ENCODE results near the gene MEPCE.

The MEPCE gene

GRCh38 chr7:100397315-100398081 is 32.1 kb upstream of the MEPCE start:
- Histone ChIP-seq H4K20me1 (ENCODE audit: low read depth, low read length) (no peaks in the 10 kb centered on the region), H3K9me2 (replicated peaks; ENCODE audit: insufficient read depth, low read length) (no peaks in the 10 kb centered on the region), H3K36me3 (ENCODE audit: low read length) (no peaks in the 10 kb centered on the region), H3F3A (ENCODE audit: insufficient read depth) (no peaks in the 10 kb centered on the region), H3K79me2 (ENCODE audit: insufficient read depth, low read length) (no peaks in the 10 kb centered on the region), H3K4me2 (ENCODE audit: low read depth, low read length, poor library complexity, severe bottlenecking) (no peak overlapping the region), H3K27ac (ENCODE audit: low read depth, low read length) (no peak overlapping the region), H3K9ac (ENCODE audit: low read length) (no peak overlapping the region), H3K27me3 (ENCODE audit: low read length) (no peaks in the 10 kb centered on the region), H2AFZ (ENCODE audit: low read depth, low read length, severe bottlenecking) (no peak overlapping the region), H3K9me3 (ENCODE audit: insufficient read depth, low read length) (no peaks in the 10 kb centered on the region), H3K4me3 (ENCODE audit: insufficient read depth, low read length, poor library complexity, severe bottlenecking) (no peak overlapping the region)
- TF ChIP-seq EZH2phosphoT487 (conservative IDR thresholded peaks at IDR 0.05; ENCODE audit: low read length) = no peak
- TF ChIP-seq, protein P1, sequence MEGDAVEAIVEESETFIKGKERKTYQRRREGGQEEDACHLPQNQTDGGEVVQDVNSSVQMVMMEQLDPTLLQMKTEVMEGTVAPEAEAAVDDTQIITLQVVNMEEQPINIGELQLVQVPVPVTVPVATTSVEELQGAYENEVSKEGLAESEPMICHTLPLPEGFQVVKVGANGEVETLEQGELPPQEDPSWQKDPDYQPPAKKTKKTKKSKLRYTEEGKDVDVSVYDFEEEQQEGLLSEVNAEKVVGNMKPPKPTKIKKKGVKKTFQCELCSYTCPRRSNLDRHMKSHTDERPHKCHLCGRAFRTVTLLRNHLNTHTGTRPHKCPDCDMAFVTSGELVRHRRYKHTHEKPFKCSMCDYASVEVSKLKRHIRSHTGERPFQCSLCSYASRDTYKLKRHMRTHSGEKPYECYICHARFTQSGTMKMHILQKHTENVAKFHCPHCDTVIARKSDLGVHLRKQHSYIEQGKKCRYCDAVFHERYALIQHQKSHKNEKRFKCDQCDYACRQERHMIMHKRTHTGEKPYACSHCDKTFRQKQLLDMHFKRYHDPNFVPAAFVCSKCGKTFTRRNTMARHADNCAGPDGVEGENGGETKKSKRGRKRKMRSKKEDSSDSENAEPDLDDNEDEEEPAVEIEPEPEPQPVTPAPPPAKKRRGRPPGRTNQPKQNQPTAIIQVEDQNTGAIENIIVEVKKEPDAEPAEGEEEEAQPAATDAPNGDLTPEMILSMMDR (IDR thresholded peaks at IDR 0.05; ENCODE audit: insufficient read depth, low read length, poor library complexity, severe bottlenecking) = no peak

DNA sequence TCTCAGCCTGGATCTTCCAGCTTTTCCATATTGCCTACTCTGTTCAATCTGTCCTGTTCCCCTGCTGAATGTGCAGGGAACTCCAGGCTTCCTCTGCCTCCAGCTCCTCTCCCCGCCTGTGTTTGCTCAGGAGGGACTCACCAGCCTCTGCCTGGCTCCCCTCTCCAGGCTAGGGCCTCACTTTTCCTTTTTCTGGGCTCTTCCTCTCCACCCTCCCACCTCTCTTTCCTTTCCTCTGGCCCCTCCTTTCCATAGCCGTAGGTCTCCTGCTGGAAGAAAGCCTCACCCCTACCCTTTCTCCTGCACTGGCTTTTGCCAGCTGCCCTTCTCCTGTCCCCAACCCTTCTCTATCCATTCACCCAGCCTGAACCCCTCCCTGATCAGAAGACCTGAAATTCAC is 31.4 kb upstream of the MEPCE start:
- no peak overlapping the region for H3K9ac ChIP-seq (ENCODE audit: low read length)
- no peaks in the 10 kb centered on the region for H3F3A ChIP-seq (ENCODE audit: insufficient read depth)
- no peak overlapping the region for H2AFZ ChIP-seq (ENCODE audit: low read depth, low read length, severe bottlenecking)
- no peaks in the 10 kb centered on the region for H3K27me3 ChIP-seq (ENCODE audit: low read length)
- H3K27ac ChIP-seq (ENCODE audit: low read depth, low read length) = no peak overlapping the region
- H3K36me3 ChIP-seq (ENCODE audit: low read length) = no peaks in the 10 kb centered on the region
- no peaks in the 10 kb centered on the region for H3K79me2 ChIP-seq (ENCODE audit: insufficient read depth, low read length)
- TF ChIP-seq, protein P1 (IDR thresholded peaks at IDR 0.05; ENCODE audit: insufficient read depth, low read length, poor library complexity, severe bottlenecking) = no peak
- TF ChIP-seq EZH2phosphoT487 (conservative IDR thresholded peaks at IDR 0.05; ENCODE audit: low read length) = no peak
- no peaks in the 10 kb centered on the region for H4K20me1 ChIP-seq (ENCODE audit: low read depth, low read length)
- no peaks in the 10 kb centered on the region for H3K9me2 ChIP-seq (replicated peaks; ENCODE audit: insufficient read depth, low read length)
- no peak overlapping the region for H3K4me3 ChIP-seq (ENCODE audit: insufficient read depth, low read length, poor library complexity, severe bottlenecking)
- no peak overlapping the region for H3K4me2 ChIP-seq (ENCODE audit: low read depth, low read length, poor library complexity, severe bottlenecking)
- H3K9me3 ChIP-seq (ENCODE audit: insufficient read depth, low read length) = no peaks in the 10 kb centered on the region

GRCh38 chr7:100400041-100400440 is 29.6 kb upstream of the MEPCE start:
- no peak overlapping the region for H2AFZ ChIP-seq (ENCODE audit: low read depth, low read length, severe bottlenecking)
- no peaks in the 10 kb centered on the region for H3K27me3 ChIP-seq (ENCODE audit: low read length)
- no peaks in the 10 kb centered on the region for H3K9me3 ChIP-seq (ENCODE audit: insufficient read depth, low read length)
- no peak overlapping the region for H3K27ac ChIP-seq (ENCODE audit: low read depth, low read length)
- no peaks in the 10 kb centered on the region for H3K9me2 ChIP-seq (replicated peaks; ENCODE audit: insufficient read depth, low read length)
- H3K9ac ChIP-seq (ENCODE audit: low read length) = no peak overlapping the region
- no peak for TF ChIP-seq EZH2phosphoT487 (conservative IDR thresholded peaks at IDR 0.05; ENCODE audit: low read length)
- TF ChIP-seq, protein P1 (IDR thresholded peaks at IDR 0.05; ENCODE audit: insufficient read depth, low read length, poor library complexity, severe bottlenecking) = no peak
- H3F3A ChIP-seq (ENCODE audit: insufficient read depth) = no peaks in the 10 kb centered on the region
- H3K36me3 ChIP-seq (ENCODE audit: low read length) = no peaks in the 10 kb centered on the region
- no peaks in the 10 kb centered on the region for H3K79me2 ChIP-seq (ENCODE audit: insufficient read depth, low read length)
- no peak overlapping the region for H3K4me3 ChIP-seq (ENCODE audit: insufficient read depth, low read length, poor library complexity, severe bottlenecking)
- no peak overlapping the region for H3K4me2 ChIP-seq (ENCODE audit: low read depth, low read length, poor library complexity, severe bottlenecking)
- no peaks in the 10 kb centered on the region for H4K20me1 ChIP-seq (ENCODE audit: low read depth, low read length)

All from SU-DHL-6 (cell line).